Liver (tissue), 9 donors: ENCODE measurements around the gene RAB12. TPM values are rescaled to one million over a fixed set of nuclear protein-coding genes. Genes with fewer than 3 reads are reported as not detected.

ENCODE experiments used
- DNase-seq: peaks from one replicate; pipeline ENCODE4 v3.0.0-alpha.2; 2017; ENCODE audit warnings: low spot score
- H3K27ac ChIP-seq, 2 donors: one replicate each; pipeline ENCODE4 v1.7.0; 2013; ENCODE audit warnings: inconsistent platforms in 2 of 2, low read length in 2 of 2, control low read depth in 1 of 2, low read depth in 1 of 2, mild to moderate bottlenecking in 1 of 2
- H3K27me3 ChIP-seq, 4 donors: one replicate each; pipeline versions ENCODE4 v1.6.1 to v1.7.0; 2013; ENCODE audit warnings: low read length in 3 of 4, inconsistent platforms in 1 of 4, mild to moderate bottlenecking in 1 of 4, moderate library complexity in 1 of 4; ENCODE audit not compliant: control insufficient read depth in 4 of 4, insufficient read depth in 4 of 4
- H3K36me3 ChIP-seq, 4 donors: one replicate each; pipeline versions ENCODE4 v1.6.1 to v1.7.0; 2013; ENCODE audit warnings: low read length in 3 of 4, mild to moderate bottlenecking in 3 of 4, low read depth in 1 of 4, moderate library complexity in 1 of 4; ENCODE audit not compliant: control insufficient read depth in 4 of 4, insufficient read depth in 3 of 4
- H3K4me1 ChIP-seq, 4 donors: one replicate each; pipeline versions ENCODE4 v1.6.1 to v1.7.0; 2013; ENCODE audit warnings: low read length in 3 of 4, mild to moderate bottlenecking in 3 of 4, moderate library complexity in 1 of 4; ENCODE audit not compliant: control insufficient read depth in 4 of 4, insufficient read depth in 4 of 4
- H3K4me3 ChIP-seq, 3 donors: one replicate each; pipeline versions ENCODE4 v1.6.1 to v1.7.0; 2013; ENCODE audit warnings: low read length in 3 of 3, control low read depth in 1 of 3, low read depth in 1 of 3, mild to moderate bottlenecking in 1 of 3
- H3K9ac ChIP-seq, 2 donors: one replicate each; pipeline ENCODE4 v1.7.0; 2013; ENCODE audit warnings: low read length in 2 of 2, mild to moderate bottlenecking in 2 of 2, moderate library complexity in 2 of 2, control low read depth in 1 of 2, low read depth in 1 of 2
- H3K9me3 ChIP-seq, 4 donors: one replicate each; pipeline versions ENCODE4 v1.6.1 to v1.7.0; 2013; ENCODE audit warnings: low read length in 3 of 4; ENCODE audit not compliant: control insufficient read depth in 4 of 4
- EGR1 ChIP-seq, 2 donors: IDR thresholded peaks; 2 replicates each; pipeline ENCODE4 v1.6.1; 2016 to 2018; ENCODE audit warnings: antibody characterized with exemption in 2 of 2, low read depth in 2 of 2
- FOXA1 ChIP-seq: IDR thresholded peaks from 2 replicates; pipeline ENCODE4 v1.6.1; 2016; ENCODE audit warnings: antibody characterized with exemption
- FOXA2 ChIP-seq: IDR thresholded peaks from 2 replicates; pipeline ENCODE4 v1.6.1; 2016; ENCODE audit warnings: antibody characterized with exemption
- GABPA ChIP-seq, 2 donors: IDR thresholded peaks in 1 of 2; conservative IDR thresholded peaks in 1 of 2; 2 replicates each; pipeline ENCODE4 v1.6.1; 2016; ENCODE audit warnings: antibody characterized with exemption in 2 of 2, mild to moderate bottlenecking in 1 of 2, moderate library complexity in 1 of 2
- HNF4A ChIP-seq, 2 donors: conservative IDR thresholded peaks; 2 replicates each; pipeline ENCODE4 v1.6.1; 2016; ENCODE audit warnings: antibody characterized with exemption in 2 of 2, mild to moderate bottlenecking in 2 of 2
- HNF4G ChIP-seq: IDR thresholded peaks from 2 replicates; pipeline ENCODE4 v1.6.1; 2016; ENCODE audit warnings: antibody characterized with exemption
- JUND ChIP-seq, 2 donors: IDR thresholded peaks; 2 replicates each; pipeline ENCODE4 v1.6.1; 2016; ENCODE audit warnings: antibody characterized with exemption in 2 of 2
- NR2F2 ChIP-seq: IDR thresholded peaks from 2 replicates; pipeline ENCODE4 v1.6.1; 2016; ENCODE audit warnings: antibody characterized with exemption
- RAD21 ChIP-seq, 2 donors: IDR thresholded peaks; 2 replicates each; pipeline ENCODE4 v1.6.1; 2016; ENCODE audit warnings: antibody characterized with exemption in 2 of 2, mild to moderate bottlenecking in 2 of 2
- RXRA ChIP-seq, 2 donors: IDR thresholded peaks; 2 replicates each; pipeline ENCODE4 v1.6.1; 2017 to 2018; ENCODE audit warnings: antibody characterized with exemption in 2 of 2, mild to moderate bottlenecking in 1 of 2
- SP1 ChIP-seq: IDR thresholded peaks from 2 replicates; pipeline ENCODE4 v1.6.1; 2018; ENCODE audit warnings: antibody characterized with exemption, mild to moderate bottlenecking
- TAF1 ChIP-seq: conservative IDR thresholded peaks from 2 replicates; pipeline ENCODE4 v1.6.1; 2016; ENCODE audit warnings: antibody characterized with exemption, mild to moderate bottlenecking
- YY1 ChIP-seq: IDR thresholded peaks from 2 replicates; pipeline ENCODE4 v1.6.1; 2016; ENCODE audit warnings: antibody characterized with exemption, mild to moderate bottlenecking
- WGBS: extraction: QIAGEN DNeasy Blood & Tissue Kit; methylation state at CpG from one replicate; pipeline ENCODE4 v1.1.7; 2013; 5-methylcytosine and 5-hydroxymethylcytosine counted together
- polyA plus RNA-seq, 2 donors: library from polyadenylated mRNA; stranded (reverse) in 1 of 2; unstranded in 1 of 2; fragments of 200-250 nt in 1 of 2; fragments of >200 nt in 1 of 2; fragmentation: Nextera tagmentation in 1 of 2; extraction: Ambion mirVana in 1 of 2; gene quantifications; one replicate each; pipeline versions ENCODE4 v1.2.1 to v1.2.3, GENCODE V29; 2013 to 2015
- total RNA-seq, 2 donors: library from RNA; depleted of rRNA; stranded (reverse); fragments of >200 nt; gene quantifications; one replicate each; pipeline ENCODE4 v1.2.3, GENCODE V29; 2014
- TF ChIP-seq, protein P1 (sequence below): IDR thresholded peaks from 2 replicates; pipeline ENCODE4 v1.6.1; 2016; ENCODE audit warnings: antibody characterized with exemption
- TF ChIP-seq, protein P2 (sequence below): fragments of 150-350 bp; IDR thresholded peaks from 2 replicates; pipeline ENCODE4 v1.5.1; 2017; ENCODE audit warnings: improper control_type of control experiment, low read depth, low read length; ENCODE audit not compliant: missing input control
- TF ChIP-seq, protein P3 (sequence below): IDR thresholded peaks from 2 replicates; pipeline ENCODE4 v1.6.1; 2016; ENCODE audit warnings: antibody characterized with exemption, mild to moderate bottlenecking
- TF ChIP-seq, protein P4 (sequence below): IDR thresholded peaks from 2 replicates; pipeline ENCODE4 v1.6.1; 2016; ENCODE audit warnings: antibody characterized with exemption
- TF ChIP-seq, protein P5 (sequence below): IDR thresholded peaks from 2 replicates; pipeline ENCODE4 v1.6.1; 2016; ENCODE audit warnings: antibody characterized with exemption
- donor health status: healthy.
- donor health status: healthy.
- donor health status: healthy.
- donor health status: healthy.
- donor health status: healthy.

Gene RAB12
- total and polyA plus RNA-seq, 4 donors = 5.0 to 25.9 (median 14.9) TPM

DNA sequence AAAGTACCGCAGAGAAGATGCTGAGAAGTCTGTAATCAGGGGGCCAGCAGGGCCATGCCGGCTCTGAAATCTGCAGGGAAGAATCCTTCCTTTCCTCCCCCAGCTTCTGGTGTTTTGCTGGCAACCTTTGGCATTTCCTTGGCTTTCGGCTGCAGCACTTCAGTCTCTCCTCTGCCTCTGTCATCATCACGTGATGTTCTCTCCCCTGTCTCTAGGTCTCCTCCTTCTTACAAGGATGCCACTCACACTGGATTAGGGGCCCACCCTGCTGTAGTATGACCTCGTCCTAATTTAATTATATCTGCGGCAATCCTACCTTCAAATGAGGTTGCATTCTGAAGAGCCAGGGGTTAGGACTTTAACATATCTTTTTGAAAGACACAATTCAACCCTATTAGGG is 13.8 kb upstream of the RAB12 start:
- Histone ChIP-seq H3K36me3 (peaks cover 0 to 2% (median 0%) of the 10 kb centered on the region in 4 donors), H3K27ac (no peak overlapping the region), H3K4me3 (no peak overlapping the region), H3K27me3 (no peaks in the 10 kb centered on the region), H3K9me3 (no peaks in the 10 kb centered on the region), H3K9ac (no peak overlapping the region), H3K4me1 (no peaks in the 10 kb centered on the region)
- TF ChIP-seq TAF1 = no peak
- no peak for TF ChIP-seq RXRA (IDR thresholded peaks at IDR 0.05)
- no peak for TF ChIP-seq JUND (IDR thresholded peaks at IDR 0.05)
- TF ChIP-seq NR2F2 = no peak
- TF ChIP-seq, protein P1, sequence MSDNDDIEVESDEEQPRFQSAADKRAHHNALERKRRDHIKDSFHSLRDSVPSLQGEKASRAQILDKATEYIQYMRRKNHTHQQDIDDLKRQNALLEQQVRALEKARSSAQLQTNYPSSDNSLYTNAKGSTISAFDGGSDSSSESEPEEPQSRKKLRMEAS = no peak
- no peak for TF ChIP-seq FOXA2
- TF ChIP-seq GABPA (IDR thresholded peaks at IDR 0.05 in 1 of 2, conservative IDR thresholded peaks at IDR 0.05 in 1 of 2) = no peak
- TF ChIP-seq HNF4G = no peak
- TF ChIP-seq, protein P2, sequence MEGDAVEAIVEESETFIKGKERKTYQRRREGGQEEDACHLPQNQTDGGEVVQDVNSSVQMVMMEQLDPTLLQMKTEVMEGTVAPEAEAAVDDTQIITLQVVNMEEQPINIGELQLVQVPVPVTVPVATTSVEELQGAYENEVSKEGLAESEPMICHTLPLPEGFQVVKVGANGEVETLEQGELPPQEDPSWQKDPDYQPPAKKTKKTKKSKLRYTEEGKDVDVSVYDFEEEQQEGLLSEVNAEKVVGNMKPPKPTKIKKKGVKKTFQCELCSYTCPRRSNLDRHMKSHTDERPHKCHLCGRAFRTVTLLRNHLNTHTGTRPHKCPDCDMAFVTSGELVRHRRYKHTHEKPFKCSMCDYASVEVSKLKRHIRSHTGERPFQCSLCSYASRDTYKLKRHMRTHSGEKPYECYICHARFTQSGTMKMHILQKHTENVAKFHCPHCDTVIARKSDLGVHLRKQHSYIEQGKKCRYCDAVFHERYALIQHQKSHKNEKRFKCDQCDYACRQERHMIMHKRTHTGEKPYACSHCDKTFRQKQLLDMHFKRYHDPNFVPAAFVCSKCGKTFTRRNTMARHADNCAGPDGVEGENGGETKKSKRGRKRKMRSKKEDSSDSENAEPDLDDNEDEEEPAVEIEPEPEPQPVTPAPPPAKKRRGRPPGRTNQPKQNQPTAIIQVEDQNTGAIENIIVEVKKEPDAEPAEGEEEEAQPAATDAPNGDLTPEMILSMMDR = no peak
- TF ChIP-seq SP1 = no peak
- TF ChIP-seq RAD21 (IDR thresholded peaks at IDR 0.05) = no peak
- TF ChIP-seq EGR1 (IDR thresholded peaks at IDR 0.05; ENCODE audit: low read depth in 2 of 2) = no peak
- no peak for TF ChIP-seq HNF4A (conservative IDR thresholded peaks at IDR 0.05)
- TF ChIP-seq, protein P3, sequence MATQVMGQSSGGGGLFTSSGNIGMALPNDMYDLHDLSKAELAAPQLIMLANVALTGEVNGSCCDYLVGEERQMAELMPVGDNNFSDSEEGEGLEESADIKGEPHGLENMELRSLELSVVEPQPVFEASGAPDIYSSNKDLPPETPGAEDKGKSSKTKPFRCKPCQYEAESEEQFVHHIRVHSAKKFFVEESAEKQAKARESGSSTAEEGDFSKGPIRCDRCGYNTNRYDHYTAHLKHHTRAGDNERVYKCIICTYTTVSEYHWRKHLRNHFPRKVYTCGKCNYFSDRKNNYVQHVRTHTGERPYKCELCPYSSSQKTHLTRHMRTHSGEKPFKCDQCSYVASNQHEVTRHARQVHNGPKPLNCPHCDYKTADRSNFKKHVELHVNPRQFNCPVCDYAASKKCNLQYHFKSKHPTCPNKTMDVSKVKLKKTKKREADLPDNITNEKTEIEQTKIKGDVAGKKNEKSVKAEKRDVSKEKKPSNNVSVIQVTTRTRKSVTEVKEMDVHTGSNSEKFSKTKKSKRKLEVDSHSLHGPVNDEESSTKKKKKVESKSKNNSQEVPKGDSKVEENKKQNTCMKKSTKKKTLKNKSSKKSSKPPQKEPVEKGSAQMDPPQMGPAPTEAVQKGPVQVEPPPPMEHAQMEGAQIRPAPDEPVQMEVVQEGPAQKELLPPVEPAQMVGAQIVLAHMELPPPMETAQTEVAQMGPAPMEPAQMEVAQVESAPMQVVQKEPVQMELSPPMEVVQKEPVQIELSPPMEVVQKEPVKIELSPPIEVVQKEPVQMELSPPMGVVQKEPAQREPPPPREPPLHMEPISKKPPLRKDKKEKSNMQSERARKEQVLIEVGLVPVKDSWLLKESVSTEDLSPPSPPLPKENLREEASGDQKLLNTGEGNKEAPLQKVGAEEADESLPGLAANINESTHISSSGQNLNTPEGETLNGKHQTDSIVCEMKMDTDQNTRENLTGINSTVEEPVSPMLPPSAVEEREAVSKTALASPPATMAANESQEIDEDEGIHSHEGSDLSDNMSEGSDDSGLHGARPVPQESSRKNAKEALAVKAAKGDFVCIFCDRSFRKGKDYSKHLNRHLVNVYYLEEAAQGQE = no peak
- no peak for TF ChIP-seq FOXA1
- TF ChIP-seq, protein P4, sequence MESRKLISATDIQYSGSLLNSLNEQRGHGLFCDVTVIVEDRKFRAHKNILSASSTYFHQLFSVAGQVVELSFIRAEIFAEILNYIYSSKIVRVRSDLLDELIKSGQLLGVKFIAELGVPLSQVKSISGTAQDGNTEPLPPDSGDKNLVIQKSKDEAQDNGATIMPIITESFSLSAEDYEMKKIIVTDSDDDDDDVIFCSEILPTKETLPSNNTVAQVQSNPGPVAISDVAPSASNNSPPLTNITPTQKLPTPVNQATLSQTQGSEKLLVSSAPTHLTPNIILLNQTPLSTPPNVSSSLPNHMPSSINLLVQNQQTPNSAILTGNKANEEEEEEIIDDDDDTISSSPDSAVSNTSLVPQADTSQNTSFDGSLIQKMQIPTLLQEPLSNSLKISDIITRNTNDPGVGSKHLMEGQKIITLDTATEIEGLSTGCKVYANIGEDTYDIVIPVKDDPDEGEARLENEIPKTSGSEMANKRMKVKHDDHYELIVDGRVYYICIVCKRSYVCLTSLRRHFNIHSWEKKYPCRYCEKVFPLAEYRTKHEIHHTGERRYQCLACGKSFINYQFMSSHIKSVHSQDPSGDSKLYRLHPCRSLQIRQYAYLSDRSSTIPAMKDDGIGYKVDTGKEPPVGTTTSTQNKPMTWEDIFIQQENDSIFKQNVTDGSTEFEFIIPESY = no peak
- TF ChIP-seq, protein P5, sequence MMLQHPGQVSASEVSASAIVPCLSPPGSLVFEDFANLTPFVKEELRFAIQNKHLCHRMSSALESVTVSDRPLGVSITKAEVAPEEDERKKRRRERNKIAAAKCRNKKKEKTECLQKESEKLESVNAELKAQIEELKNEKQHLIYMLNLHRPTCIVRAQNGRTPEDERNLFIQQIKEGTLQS = no peak
- TF ChIP-seq YY1 = no peak
- WGBS = 88% methylated on average over 6 of the region's 6 CpGs
- no peak for DNase-seq
